HG03442 (cell line): ENCODE results near the gene SLC25A48.
"Not testable (repeated sequence)": the region's sequence is repeated elsewhere in the genome, so short reads cannot be mapped to it uniquely, and the experiment has no call there.

ENCODE experiments used
- ATAC-seq: cut with Tn5 transposase; IDR thresholded peaks from one replicate; pipeline ENCODE4 v1.9.1; 2021; ENCODE audit warnings: mild to moderate bottlenecking, moderate library complexity; ENCODE audit not compliant: unreplicated experiment

The SLC25A48 gene

GRCh38 chr5:135851915-135852845, 17.7 kb downstream of the SLC25A48 start:
- ATAC-seq, result no peak

- ATAC-seq, result no peak
Measured at GRCh38 chr5:135857630-135858311, 23.3 kb downstream of the SLC25A48 start.

GRCh38 chr5:135859186-135859585, 24.7 kb downstream of the SLC25A48 start:
- ATAC-seq, result not testable (repeated sequence)

- no peak for ATAC-seq
Measured at GRCh38 chr5:135859641-135860040, 25.2 kb downstream of the SLC25A48 start.

GRCh38 chr5:135861641-135862040, 27.2 kb downstream of the SLC25A48 start:
- ATAC-seq, result no peak

GRCh38 chr5:135862086-135862485, 27.6 kb downstream of the SLC25A48 start:
- ATAC-seq, result no peak

GRCh38 chr5:135862744-135863143, 28.3 kb downstream of the SLC25A48 start:
- no peak for ATAC-seq

- ATAC-seq, result no peak
Measured at GRCh38 chr5:135864503-135865435, 30.3 kb downstream of the SLC25A48 start.

GRCh38 chr5:135866016-135866415, 31.6 kb downstream of the SLC25A48 start:
- ATAC-seq, result no peak

GRCh38 chr5:135867599-135867998, 33.1 kb downstream of the SLC25A48 start:
- ATAC-seq, result no peak

GRCh38 chr5:135868681-135869080, 34.2 kb downstream of the SLC25A48 start:
- no peak for ATAC-seq

GRCh38 chr5:135869276-135869675, 34.8 kb downstream of the SLC25A48 start:
- ATAC-seq, result no peak

- ATAC-seq, result no peak
Measured at GRCh38 chr5:135869935-135870334, 35.5 kb downstream of the SLC25A48 start.

- ATAC-seq, result no peak
Measured at GRCh38 chr5:135871268-135871915, 36.9 kb downstream of the SLC25A48 start.

GRCh38 chr5:135873831-135874230, 39.4 kb downstream of the SLC25A48 start:
- no peak for ATAC-seq

GRCh38 chr5:135874461-135874860, 40.0 kb downstream of the SLC25A48 start:
- no peak for ATAC-seq

- ATAC-seq, result no peak
Measured at GRCh38 chr5:135875567-135875966, 41.1 kb downstream of the SLC25A48 start.

- no peak for ATAC-seq
Measured at GRCh38 chr5:135876146-135876545, 41.7 kb downstream of the SLC25A48 start.

- ATAC-seq, result no peak
Measured at GRCh38 chr5:135877570-135878155, 43.2 kb downstream of the SLC25A48 start.

GRCh38 chr5:135878156-135878620, 43.7 kb downstream of the SLC25A48 start:
- ATAC-seq, result no peak
